ENCODE measurements around the gene SBF1.
"Not testable (repeated sequence)": the region's sequence is repeated elsewhere in the genome, so short reads cannot be mapped to it uniquely, and the experiment has no call there.

The SBF1 gene, protein sequence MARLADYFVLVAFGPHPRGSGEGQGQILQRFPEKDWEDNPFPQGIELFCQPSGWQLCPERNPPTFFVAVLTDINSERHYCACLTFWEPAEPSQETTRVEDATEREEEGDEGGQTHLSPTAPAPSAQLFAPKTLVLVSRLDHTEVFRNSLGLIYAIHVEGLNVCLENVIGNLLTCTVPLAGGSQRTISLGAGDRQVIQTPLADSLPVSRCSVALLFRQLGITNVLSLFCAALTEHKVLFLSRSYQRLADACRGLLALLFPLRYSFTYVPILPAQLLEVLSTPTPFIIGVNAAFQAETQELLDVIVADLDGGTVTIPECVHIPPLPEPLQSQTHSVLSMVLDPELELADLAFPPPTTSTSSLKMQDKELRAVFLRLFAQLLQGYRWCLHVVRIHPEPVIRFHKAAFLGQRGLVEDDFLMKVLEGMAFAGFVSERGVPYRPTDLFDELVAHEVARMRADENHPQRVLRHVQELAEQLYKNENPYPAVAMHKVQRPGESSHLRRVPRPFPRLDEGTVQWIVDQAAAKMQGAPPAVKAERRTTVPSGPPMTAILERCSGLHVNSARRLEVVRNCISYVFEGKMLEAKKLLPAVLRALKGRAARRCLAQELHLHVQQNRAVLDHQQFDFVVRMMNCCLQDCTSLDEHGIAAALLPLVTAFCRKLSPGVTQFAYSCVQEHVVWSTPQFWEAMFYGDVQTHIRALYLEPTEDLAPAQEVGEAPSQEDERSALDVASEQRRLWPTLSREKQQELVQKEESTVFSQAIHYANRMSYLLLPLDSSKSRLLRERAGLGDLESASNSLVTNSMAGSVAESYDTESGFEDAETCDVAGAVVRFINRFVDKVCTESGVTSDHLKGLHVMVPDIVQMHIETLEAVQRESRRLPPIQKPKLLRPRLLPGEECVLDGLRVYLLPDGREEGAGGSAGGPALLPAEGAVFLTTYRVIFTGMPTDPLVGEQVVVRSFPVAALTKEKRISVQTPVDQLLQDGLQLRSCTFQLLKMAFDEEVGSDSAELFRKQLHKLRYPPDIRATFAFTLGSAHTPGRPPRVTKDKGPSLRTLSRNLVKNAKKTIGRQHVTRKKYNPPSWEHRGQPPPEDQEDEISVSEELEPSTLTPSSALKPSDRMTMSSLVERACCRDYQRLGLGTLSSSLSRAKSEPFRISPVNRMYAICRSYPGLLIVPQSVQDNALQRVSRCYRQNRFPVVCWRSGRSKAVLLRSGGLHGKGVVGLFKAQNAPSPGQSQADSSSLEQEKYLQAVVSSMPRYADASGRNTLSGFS (N-terminal part only)

DNA sequence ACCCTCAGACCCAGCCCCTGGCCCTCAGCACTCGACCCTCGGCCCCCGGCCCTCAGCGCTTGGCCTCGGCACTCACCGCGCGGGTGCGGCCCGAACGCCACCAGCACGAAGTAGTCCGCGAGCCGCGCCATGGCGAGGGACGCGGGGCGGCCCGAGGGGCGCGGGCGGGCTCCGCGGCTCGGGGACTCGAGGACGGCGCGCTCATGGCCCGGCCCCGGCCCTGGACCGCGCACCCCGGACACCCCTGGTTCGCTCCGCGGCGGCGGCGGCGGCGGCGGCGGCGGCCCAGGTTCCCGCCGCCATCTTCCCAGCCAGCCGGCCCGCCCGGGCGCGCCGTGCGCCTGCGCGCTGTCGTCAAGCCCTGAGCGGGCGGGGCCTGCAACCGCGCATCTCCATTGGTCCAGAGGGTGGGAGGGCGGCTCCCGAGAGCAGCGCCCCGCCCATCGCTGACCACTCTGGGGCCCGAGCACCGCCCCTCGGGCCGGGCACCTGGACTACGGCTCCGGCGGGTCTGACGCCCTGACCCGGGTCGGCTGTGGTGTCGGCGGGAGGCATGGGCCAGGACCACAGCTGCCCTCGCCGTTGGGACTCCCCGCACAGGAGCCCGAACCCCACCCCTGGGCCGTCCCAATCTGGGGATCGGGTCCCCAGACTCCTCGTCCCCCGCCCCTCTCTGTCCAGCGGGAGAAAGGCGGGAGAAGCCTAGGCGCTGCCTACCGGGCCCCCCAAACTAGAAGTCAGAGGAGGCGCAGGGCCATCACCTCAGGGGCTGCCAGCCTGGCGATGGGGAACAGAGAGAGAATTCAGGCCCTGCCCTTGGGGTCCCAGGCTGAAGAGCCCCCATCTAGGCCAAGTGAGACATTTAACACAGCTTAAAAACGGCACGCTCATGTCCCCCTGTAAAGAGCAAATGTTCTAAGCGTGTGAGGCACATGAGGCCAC, at the start of gene SBF1:
TSS of gene SBF1 (minus strand) at position 326 of the 942 bp plus-strand sequence. CDS start at position 131, 195 bp downstream.
- DNase-seq (ENCODE audit: low read depth): peak; percentile 38

- no peak for DNase-seq (ENCODE audit: low read depth)
Measured at GRCh38 chr22:50523806-50524675, 49.2 kb upstream of the SBF1 start.

- DNase-seq (ENCODE audit: low read depth): no peak
Measured at GRCh38 chr22:50523458-50523805, 48.6 kb upstream of the SBF1 start.

GRCh38 chr22:50522806-50523438, 48.1 kb upstream of the SBF1 start:
- no peak for DNase-seq (ENCODE audit: low read depth)

DNA sequence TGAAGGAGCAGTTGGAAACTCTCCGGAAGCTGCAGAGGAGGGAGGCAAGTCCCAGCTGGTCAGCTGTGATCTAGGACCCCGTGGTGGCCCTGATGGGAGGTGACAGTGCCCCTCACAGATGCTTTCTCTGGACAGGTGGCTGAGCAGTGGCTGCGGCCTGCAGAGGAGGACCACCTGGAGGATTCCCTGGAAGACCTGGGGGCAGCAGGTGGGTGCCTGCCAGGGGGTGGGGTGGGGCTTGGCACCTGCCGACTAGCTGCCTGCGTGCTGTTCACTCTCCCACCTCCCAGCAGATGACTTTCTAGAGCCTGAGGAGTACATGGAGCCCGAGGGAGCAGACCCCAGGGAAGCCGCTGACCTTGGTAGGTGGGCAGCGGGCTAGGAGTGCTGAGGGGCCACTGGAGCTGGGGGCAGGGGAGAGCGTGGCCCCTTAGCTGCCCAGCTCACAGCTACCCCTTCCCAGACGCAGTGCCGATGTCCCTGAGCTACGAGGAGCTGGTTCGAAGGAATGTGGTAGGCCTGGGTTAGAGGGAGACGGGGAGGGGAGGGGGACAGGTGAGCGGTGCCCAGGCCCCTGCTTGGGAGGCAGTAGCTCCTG, 47.5 kb upstream of the SBF1 start:
- DNase-seq (ENCODE audit: low read depth): no peak

DNA sequence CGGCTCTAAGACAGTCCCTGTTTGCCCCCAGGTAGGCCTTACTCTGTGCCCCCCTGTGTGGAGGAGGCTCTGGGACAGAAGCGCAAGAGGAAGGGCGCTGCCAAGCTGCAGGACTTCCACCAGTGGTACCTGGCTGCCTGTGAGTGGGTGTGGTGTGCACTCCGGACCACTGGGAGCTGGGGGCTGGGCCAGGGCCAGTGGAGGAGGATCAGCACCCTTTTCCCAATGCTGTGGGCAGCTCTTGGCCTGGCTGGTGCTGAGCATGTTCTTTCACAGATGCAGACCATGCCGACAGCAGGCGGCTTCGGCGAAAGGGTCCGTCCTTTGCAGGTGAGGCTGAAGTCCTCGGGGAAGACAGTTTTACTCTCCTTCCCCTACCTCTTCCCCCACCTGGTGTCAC, 46.9 kb upstream of the SBF1 start:
- DNase-seq (ENCODE audit: low read depth): no peak

DNA sequence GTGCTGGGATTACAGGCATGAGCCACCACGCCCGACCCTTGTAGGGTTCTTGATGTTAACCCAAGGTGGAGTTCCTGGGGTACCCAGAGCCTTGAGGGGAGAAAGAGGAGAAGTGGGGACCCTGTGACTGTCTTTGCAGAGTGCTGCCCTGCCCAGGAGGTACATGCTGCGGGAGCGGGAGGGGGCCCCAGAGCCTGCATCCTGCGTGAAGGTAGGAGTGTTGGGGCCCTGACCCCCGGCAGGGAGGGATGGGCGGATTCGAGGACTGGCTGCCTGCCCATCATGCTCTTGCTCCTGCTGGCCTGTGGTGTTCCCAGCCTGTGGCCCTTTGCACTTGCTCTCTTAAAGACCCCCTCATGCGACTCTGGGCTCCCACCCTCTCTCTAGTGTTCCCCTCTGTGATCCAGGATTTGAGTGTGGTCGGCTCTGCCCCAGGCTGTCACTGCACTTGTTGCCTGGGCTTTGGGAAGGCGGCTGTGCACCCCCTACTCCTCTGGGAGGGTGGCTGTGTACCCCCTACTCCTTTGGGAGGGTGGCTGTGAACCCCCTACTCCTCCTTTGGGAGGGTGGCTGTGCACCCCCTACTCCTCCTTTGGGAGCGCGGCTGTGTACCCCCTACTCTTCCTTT, 46.1 kb upstream of the SBF1 start:
- no peak for DNase-seq (ENCODE audit: low read depth)

DNA sequence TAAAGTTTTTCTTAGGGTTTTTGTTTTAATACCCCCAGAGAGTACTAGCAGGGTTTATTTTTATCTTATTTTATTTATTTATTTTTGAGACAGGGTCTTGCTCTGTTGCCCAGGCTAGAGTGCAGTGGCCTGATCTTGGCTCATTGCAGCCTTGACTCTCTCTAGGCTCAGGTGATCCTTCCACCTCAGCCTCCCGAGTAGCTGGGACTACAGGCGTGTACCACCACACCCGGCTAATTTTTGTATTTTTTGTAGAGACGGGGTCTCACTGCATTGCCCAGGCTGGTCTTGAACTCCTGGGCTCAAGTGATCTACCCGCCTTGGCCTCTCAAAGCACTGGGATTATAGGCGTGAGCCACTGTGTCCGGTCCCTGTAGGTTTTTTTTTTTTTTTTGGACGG, 45.3 kb upstream of the SBF1 start:
- not testable (repeated sequence) for DNase-seq (ENCODE audit: low read depth)

DNA sequence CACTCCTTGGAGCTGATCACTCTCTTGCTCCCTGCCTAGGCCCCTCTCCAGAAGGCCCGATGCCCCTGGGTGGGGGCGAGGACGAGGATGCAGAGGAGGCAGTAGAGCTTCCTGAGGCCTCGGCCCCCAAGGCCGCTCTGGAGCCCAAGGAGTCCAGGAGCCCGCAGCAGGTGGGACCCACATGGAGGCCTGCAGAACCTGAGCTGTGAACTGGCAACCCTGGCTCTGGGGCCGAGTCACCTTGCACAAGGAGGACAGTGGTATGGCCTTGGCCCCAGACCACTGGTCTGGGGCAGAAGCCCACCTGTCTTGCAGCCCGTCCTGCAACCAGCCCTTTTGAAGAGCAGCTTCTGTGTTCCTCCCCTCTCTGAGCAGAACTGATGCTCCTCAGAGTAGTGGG, 44.3 kb upstream of the SBF1 start:
- DNase-seq (ENCODE audit: low read depth): no peak

DNA sequence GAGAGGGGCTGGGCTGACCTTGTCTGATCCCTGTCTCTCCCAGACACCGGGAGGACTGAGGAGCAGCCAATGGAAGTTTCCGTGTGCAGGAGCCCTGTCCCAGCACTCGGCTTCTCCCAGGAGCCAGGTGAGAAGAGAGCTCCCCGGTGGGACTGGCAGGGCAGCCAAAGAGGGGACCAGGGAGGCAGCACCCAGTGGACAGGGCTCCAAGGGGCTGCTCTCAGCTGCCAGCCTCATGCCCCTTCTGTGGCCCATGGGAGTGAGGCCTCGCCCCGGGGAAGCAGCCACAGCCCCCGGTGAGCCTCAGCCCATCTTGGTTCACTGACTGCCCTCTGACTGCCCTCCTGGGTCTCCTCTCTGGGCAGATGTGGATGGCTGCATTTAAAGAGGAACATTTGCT, 43.8 kb upstream of the SBF1 start:
- DNase-seq (ENCODE audit: low read depth): no peak

- DNase-seq (ENCODE audit: low read depth): no peak
Measured at GRCh38 chr22:50517495-50518260, 42.8 kb upstream of the SBF1 start.

DNA sequence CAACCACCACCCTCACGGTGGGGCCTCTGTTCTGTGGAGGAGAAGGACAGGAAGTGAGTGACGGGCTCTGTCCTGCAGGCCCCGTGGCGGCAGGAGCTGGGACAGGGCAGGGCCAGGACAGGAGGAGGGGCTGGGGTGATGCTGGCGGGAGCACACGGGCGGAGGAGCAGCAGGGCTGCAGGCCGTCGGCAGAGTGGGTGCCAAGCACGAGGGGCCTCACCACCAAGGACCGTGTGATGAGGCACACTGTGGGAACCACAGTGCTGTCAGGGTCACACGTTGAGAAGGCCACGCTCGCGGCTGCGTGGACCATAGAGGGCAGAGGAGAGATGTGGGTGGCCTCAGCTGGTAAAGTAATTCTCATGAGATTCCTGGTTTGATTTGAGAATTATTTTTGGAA, 42.1 kb upstream of the SBF1 start:
- no peak for DNase-seq (ENCODE audit: low read depth)

DNA sequence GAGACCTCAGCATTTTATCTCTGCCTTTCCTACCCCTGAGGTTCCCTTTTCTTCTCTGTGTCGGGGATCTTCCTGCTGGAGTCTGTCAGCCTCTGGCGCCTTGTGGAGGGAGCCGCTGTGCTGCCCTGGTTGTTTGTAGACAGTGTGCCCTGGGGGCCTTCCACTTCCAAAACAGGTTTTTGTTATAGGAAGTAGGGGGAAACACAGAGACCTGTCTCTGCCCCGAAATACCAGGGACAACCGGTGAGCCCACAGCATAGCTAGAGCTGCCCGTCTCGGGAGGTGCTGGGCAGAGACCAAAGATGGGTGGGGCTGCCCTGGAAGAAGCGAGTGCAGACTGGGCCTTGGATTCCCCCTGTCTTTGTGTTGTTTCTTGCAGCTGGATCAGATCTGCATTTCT, 41.2 kb upstream of the SBF1 start:
- DNase-seq (ENCODE audit: low read depth): no peak

DNA sequence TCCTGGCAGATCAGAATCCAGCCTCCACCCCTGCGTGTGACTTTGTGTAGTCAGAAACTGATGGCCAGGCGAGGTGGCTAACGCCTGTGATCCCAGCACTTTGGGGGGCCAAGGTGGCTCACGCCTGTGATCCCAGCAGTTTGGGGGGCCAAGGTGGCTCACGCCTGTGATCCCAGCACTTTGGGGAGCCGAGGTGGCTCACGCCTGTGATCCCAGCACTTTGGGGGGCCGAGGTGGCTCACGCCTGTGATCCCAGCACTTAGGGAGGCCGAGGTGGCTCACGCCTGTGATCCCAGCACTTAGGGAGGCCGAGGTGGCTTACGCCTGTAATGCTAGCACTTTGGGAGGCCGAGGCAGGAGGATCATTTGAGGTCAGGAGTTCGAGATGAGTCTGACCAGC, 38.3 kb upstream of the SBF1 start:
- no peak for DNase-seq (ENCODE audit: low read depth)

DNA sequence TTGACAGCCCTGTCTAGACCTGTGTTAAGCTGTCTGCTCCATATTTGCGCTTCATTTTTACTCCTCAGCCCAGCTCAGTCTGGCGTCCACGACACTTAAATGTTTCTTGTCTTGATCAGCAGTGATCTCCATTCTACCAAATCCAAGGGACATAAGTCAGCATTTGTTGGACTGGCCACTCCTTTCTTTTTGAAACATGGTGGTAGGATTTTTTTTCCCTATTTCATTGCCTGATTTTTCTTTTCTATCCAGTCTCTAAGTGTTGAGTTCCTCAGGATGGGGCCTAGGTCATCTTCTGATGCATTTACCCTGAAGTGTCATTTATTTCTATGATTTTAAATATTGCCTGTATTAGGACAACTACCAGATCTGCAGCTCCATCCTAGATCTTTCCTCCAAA, 34.1 kb upstream of the SBF1 start:
- no peak for DNase-seq (ENCODE audit: low read depth)

- no peak for DNase-seq (ENCODE audit: low read depth)
Measured at GRCh38 chr22:50507991-50508884, 33.4 kb upstream of the SBF1 start, which contains the start of gene NCAPH2. Gene NCAPH2, plus strand, starts transcription at chr22:50508224. Its CDS starts 114 bp downstream, at chr22:50508338.

GRCh38 chr22:50507421-50507990, 32.7 kb upstream of the SBF1 start, which contains the start of gene LMF2:
Gene LMF2, minus strand, starts transcription at chr22:50507702. Its CDS starts 27 bp downstream, at chr22:50507675.
- no peak for DNase-seq (ENCODE audit: low read depth)
